WTC11 (cell line): ENCODE measurements around the gene IDH3A. TPM values are rescaled to one million over a fixed set of nuclear protein-coding genes. Genes with fewer than 3 reads are reported as not detected.

Experiments used
- ATAC-seq: fragments of 200-7000 bp; cut with Tn5 transposase; 2 replicates; pipeline ENCODE4 v1.10.0; 2021; ENCODE audit warnings: mild to moderate bottlenecking, moderate library complexity
- CTCF ChIA-PET: fragments of 300-600 bp; sonication (Branson Sonifier 250); formaldehyde crosslinking; loops from one replicate; lab custom pipeline; 2021; ENCODE audit warnings: antibody characterized with exemption; lab: Charles Lee
- POLR2A ChIA-PET: fragments of 350-600 bp; sonication (Branson Sonifier 250); formaldehyde crosslinking; loops from one replicate; lab custom pipeline; 2021; ENCODE audit warnings: antibody characterized with exemption; lab: Charles Lee
- DNase-seq: peaks from one replicate; pipeline ENCODE4 v3.0.0; 2021; ENCODE audit warnings: low spot score
- H3K27ac Mint-ChIP-seq: 2 replicates; pipeline ENCODE4 v1.8.0; 2021; ENCODE audit warnings: mixed read lengths
- H3K27me3 Mint-ChIP-seq: 2 replicates; pipeline ENCODE4 v1.8.0; 2021; ENCODE audit warnings: low read depth, mild to moderate bottlenecking, moderate library complexity, mixed read lengths
- H3K36me3 Mint-ChIP-seq: 2 replicates; pipeline ENCODE4 v1.8.0; 2021; ENCODE audit warnings: mixed read lengths
- H3K4me1 Mint-ChIP-seq: 2 replicates; pipeline ENCODE4 v1.8.0; 2022; ENCODE audit warnings: mixed read lengths
- H3K4me3 Mint-ChIP-seq: 2 replicates; pipeline ENCODE4 v1.8.0; 2021; ENCODE audit warnings: mild to moderate bottlenecking, moderate library complexity, mixed read lengths
- H3K9me3 Mint-ChIP-seq: 2 replicates; pipeline ENCODE4 v1.8.0; 2021; ENCODE audit warnings: mixed read lengths
- ATF1 ChIP-seq: sonication (generic); formaldehyde crosslinking; IDR thresholded peaks from 2 replicates; pipeline ENCODE4 v1.8.1; 2023; ENCODE audit warnings: mild to moderate bottlenecking, moderate library complexity, missing genetic modification reagents
- E2F4 ChIP-seq: sonication (generic); formaldehyde crosslinking; IDR thresholded peaks from 2 replicates; pipeline ENCODE4 v1.8.1; 2022; ENCODE audit warnings: low read depth, mild to moderate bottlenecking, moderate library complexity, missing genetic modification reagents, borderline replicate concordance
- ELF4 ChIP-seq: sonication (generic); formaldehyde crosslinking; IDR thresholded peaks from 2 replicates; pipeline ENCODE4 v1.8.1; 2022; ENCODE audit warnings: low read depth, mild to moderate bottlenecking, moderate library complexity, missing genetic modification reagents
- FOXJ3 ChIP-seq: sonication (generic); formaldehyde crosslinking; IDR thresholded peaks from 2 replicates; pipeline ENCODE4 v1.9.0; 2021; ENCODE audit warnings: missing genetic modification reagents, mild to moderate bottlenecking, borderline replicate concordance
- FOXK1 ChIP-seq: sonication (generic); formaldehyde crosslinking; IDR thresholded peaks from 2 replicates; pipeline ENCODE4 v1.8.0; 2022; ENCODE audit warnings: mild to moderate bottlenecking, moderate library complexity, missing genetic modification reagents
- FOXP1 ChIP-seq: sonication (generic); formaldehyde crosslinking; IDR thresholded peaks from 2 replicates; pipeline ENCODE4 v1.8.0; 2022; ENCODE audit warnings: missing genetic modification reagents, mild to moderate bottlenecking, moderate library complexity, borderline replicate concordance
- FOXP4 ChIP-seq: sonication (generic); formaldehyde crosslinking; IDR thresholded peaks from 2 replicates; pipeline ENCODE4 v1.8.0; 2022; ENCODE audit warnings: mild to moderate bottlenecking, missing genetic modification reagents
- NR1H2 ChIP-seq: sonication (generic); formaldehyde crosslinking; IDR thresholded peaks from 2 replicates; pipeline ENCODE4 v1.9.0; 2021; ENCODE audit warnings: mild to moderate bottlenecking, moderate library complexity, missing genetic modification reagents
- TEAD1 ChIP-seq: sonication (generic); formaldehyde crosslinking; IDR thresholded peaks from 2 replicates; pipeline ENCODE4 v1.8.0; 2022; ENCODE audit warnings: mild to moderate bottlenecking, missing genetic modification reagents
- ZBTB43 ChIP-seq: sonication (generic); formaldehyde crosslinking; IDR thresholded peaks from 2 replicates; pipeline ENCODE4 v1.8.1; 2023; ENCODE audit warnings: mild to moderate bottlenecking, missing genetic modification reagents
- ZNF138 ChIP-seq: sonication (generic); formaldehyde crosslinking; conservative IDR thresholded peaks from 2 replicates; pipeline ENCODE4 v1.8.1; 2022; ENCODE audit warnings: mild to moderate bottlenecking, moderate library complexity, missing genetic modification reagents
- ZNF219 ChIP-seq: sonication (generic); formaldehyde crosslinking; IDR thresholded peaks from 2 replicates; pipeline ENCODE4 v1.8.0; 2023; ENCODE audit warnings: missing genetic modification reagents, mild to moderate bottlenecking, borderline replicate concordance
- ZNF416 ChIP-seq: fragments of 250-450 bp; sonication (Bioruptor Pico); IDR thresholded peaks from 2 replicates; pipeline ENCODE4 v1.9.0; 2021; ENCODE audit warnings: mild to moderate bottlenecking, inconsistent platforms
- ZNF423 ChIP-seq: fragments of 250-450 bp; sonication (Bioruptor Pico); IDR thresholded peaks from 2 replicates; pipeline ENCODE4 v2.1.2; 2022; ENCODE audit warnings: mild to moderate bottlenecking, moderate library complexity
- total RNA-seq: library from RNA; stranded (reverse); gene quantifications from 3 replicates; pipeline ENCODE4 v1.2.3, GENCODE V29; 2021

IDH3A gene
- total RNA-seq, 1 experiment from 2014 or later = 56.6 TPM

GRCh38 chr15:78207641-78208340 is 58.6 kb downstream of the IDH3A start:
- TF ChIP-seq ELF4 = no peak
- TF ChIP-seq, all 79 proteins: peak for 0
- ChIA-PET CTCF (interaction anchor here (1.4 kb wide), 1 partner anchor 208 kb away, joined by 5 read pairs; no protein-coding TSS in a partner anchor), POLR2A (no interaction called here)
- DNase-seq = no peak
- Mint-ChIP-seq H3K36me3 (no peaks in the 10 kb centered on the region), H3K4me3 (no peak overlapping the region), H3K27me3 (no peaks in the 10 kb centered on the region), H3K4me1 (peaks cover 6% of the 10 kb centered on the region), H3K9me3 (no peaks in the 10 kb centered on the region), H3K27ac (no peak overlapping the region)
- ATAC-seq = no peak

GRCh38 chr15:78208341-78208844 is 59.2 kb downstream of the IDH3A start:
- Mint-ChIP-seq H3K9me3 (no peaks in the 10 kb centered on the region), H3K27ac (no peak overlapping the region), H3K36me3 (no peaks in the 10 kb centered on the region), H3K27me3 (no peaks in the 10 kb centered on the region), H3K4me3 (no peak overlapping the region), H3K4me1 (peaks cover 6% of the 10 kb centered on the region)
- no peak for TF ChIP-seq FOXJ3 (CRISPR knock-in tag)
- TF ChIP-seq FOXK1 (CRISPR knock-in tag) = no peak
- TF ChIP-seq TEAD1 (CRISPR knock-in tag) = no peak
- no peak for TF ChIP-seq ZNF416 (CRISPR knock-in tag)
- TF ChIP-seq ZNF219 (CRISPR knock-in tag) = no peak
- no peak for TF ChIP-seq ZNF423
- TF ChIP-seq E2F4 (CRISPR knock-in tag) = no peak
- TF ChIP-seq NR1H2 = no peak
- TF ChIP-seq ATF1 (CRISPR knock-in tag) = no peak
- TF ChIP-seq FOXP1 (CRISPR knock-in tag) = no peak
- TF ChIP-seq ZNF138 (CRISPR knock-in tag) = no peak
- no peak for ATAC-seq
- ChIA-PET POLR2A (no interaction called here), CTCF (no interaction called here)
- no peak for DNase-seq

GRCh38 chr15:78208887-78209645 is 59.9 kb downstream of the IDH3A start:
- ATAC-seq = no peak
- TF ChIP-seq ZBTB43 (CRISPR knock-in tag) = no peak
- TF ChIP-seq FOXP4 = no peak
- DNase-seq = no peak
- Mint-ChIP-seq H3K27me3 (no peaks in the 10 kb centered on the region), H3K4me1 (peaks cover 6% of the 10 kb centered on the region), H3K36me3 (no peaks in the 10 kb centered on the region), H3K9me3 (no peaks in the 10 kb centered on the region), H3K27ac (no peak overlapping the region), H3K4me3 (no peak overlapping the region)
- POLR2A ChIA-PET = no interaction called here
- CTCF ChIA-PET = interaction anchor here (1.2 to 1.8 kb wide), 2 partner anchors 10 to 13 kb away, joined by 4 to 5 read pairs; no protein-coding TSS in a partner anchor
